IMR-90 (cell line): ENCODE data around the gene CDK10. TPM values are rescaled to one million over a fixed set of nuclear protein-coding genes. Genes with fewer than 3 reads are reported as not detected.

Experiments
- ATAC-seq: fragments of 200-7000 bp; cut with Tn5 transposase; 2 replicates; pipeline ENCODE4 v1.9.1; 2020; ENCODE audit warnings: low read depth, mild to moderate bottlenecking, moderate library complexity
- BruUV-seq: library from RNA; stranded (reverse); fragments of 400-500 nt; replicated peaks from 2 replicates; lab custom pipeline; 2021; lab: Mats Ljungman, UMichigan
- CTCF ChIA-PET: fragments of 300-600 bp; formaldehyde crosslinking; extraction: SDS; loops from one replicate; lab custom pipeline; 2021; ENCODE audit warnings: antibody characterized with exemption; lab: Yijun Ruan, JAX
- POLR2A ChIA-PET: fragments of 300-600 bp; sonication (Branson Sonifier 250); formaldehyde crosslinking; loops from one replicate; lab custom pipeline; 2022; ENCODE audit warnings: antibody characterized with exemption; ENCODE audit not compliant: unreplicated experiment; lab: Charles Lee
- DNase-seq: peaks from one replicate; pipeline ENCODE4 v3.0.0; 2013
- H2AFZ ChIP-seq: replicated peaks from 2 replicates; pipeline ENCODE3; 2013; ENCODE audit warnings: low read length, mild to moderate bottlenecking; ENCODE audit not compliant: poor library complexity
- H2AK5ac ChIP-seq: 2 replicates; pipeline ENCODE4 v1.6.1; 2013; ENCODE audit warnings: low read depth, low read length, inconsistent platforms
- H2AK9ac ChIP-seq: replicated peaks from 2 replicates; pipeline ENCODE3; 2013; ENCODE audit warnings: mild to moderate bottlenecking, low read depth, low read length, moderate library complexity; ENCODE audit not compliant: poor library complexity
- H2BK120ac ChIP-seq: 2 replicates; pipeline ENCODE4 v1.6.1; 2013; ENCODE audit warnings: low read depth, low read length, inconsistent platforms
- H2BK15ac ChIP-seq: 3 replicates; pipeline ENCODE4 v1.6.1; 2013; ENCODE audit warnings: low read depth, low read length, inconsistent platforms
- H2BK20ac ChIP-seq: 2 replicates; pipeline ENCODE4 v1.6.1; 2013; ENCODE audit warnings: low read depth, mild to moderate bottlenecking, inconsistent platforms, low read length, moderate library complexity
- H2BK5ac ChIP-seq: 2 replicates; pipeline ENCODE4 v1.6.1; 2013; ENCODE audit warnings: mild to moderate bottlenecking, low read depth, low read length, inconsistent platforms; ENCODE audit not compliant: poor library complexity, severe bottlenecking
- H3K14ac ChIP-seq: replicated peaks from 2 replicates; pipeline ENCODE4 v1.6.1; 2013; ENCODE audit warnings: low read depth, low read length, inconsistent platforms
- H3K18ac ChIP-seq: 2 replicates; pipeline ENCODE4 v1.6.1; 2013; ENCODE audit warnings: low read depth, low read length, control low read depth
- H3K23ac ChIP-seq: 2 replicates; pipeline ENCODE4 v1.6.1; 2013; ENCODE audit warnings: low read depth, low read length, inconsistent platforms
- H3K27ac ChIP-seq: 2 replicates; pipeline ENCODE4 v1.5.1; 2013; ENCODE audit warnings: mild to moderate bottlenecking, control low read depth, low read length; ENCODE audit not compliant: insufficient read depth
- H3K27me3 ChIP-seq: 2 replicates; pipeline ENCODE4 v1.6.1; 2013; ENCODE audit warnings: low read length; ENCODE audit not compliant: control insufficient read depth, insufficient read depth
- H3K36me3 ChIP-seq: 2 replicates; pipeline ENCODE4 v1.6.1; 2013; ENCODE audit warnings: low read length, mixed read lengths; ENCODE audit not compliant: control insufficient read depth, insufficient read depth
- H3K4ac ChIP-seq: 2 replicates; pipeline ENCODE4 v1.6.1; 2013; ENCODE audit warnings: low read depth, low read length, inconsistent platforms
- H3K4me1 ChIP-seq: 2 replicates; pipeline ENCODE4 v1.6.1; 2013; ENCODE audit warnings: low read length, mixed read lengths; ENCODE audit not compliant: control insufficient read depth, insufficient read depth
- H3K4me2 ChIP-seq: 2 replicates; pipeline ENCODE4 v1.6.1; 2013; ENCODE audit warnings: low read depth, mild to moderate bottlenecking, control low read depth, low read length, moderate library complexity
- H3K4me3 ChIP-seq: 2 replicates; pipeline ENCODE4 v1.5.1; 2013; ENCODE audit warnings: low read depth, mild to moderate bottlenecking, control low read depth, low read length, moderate library complexity; ENCODE audit not compliant: insufficient read depth
- H3K56ac ChIP-seq: 2 replicates; pipeline ENCODE4 v1.6.1; 2013; ENCODE audit warnings: low read length, inconsistent platforms; ENCODE audit not compliant: insufficient read depth; ENCODE audit errors: extremely low read depth
- H3K79me1 ChIP-seq, 2 experiments: 2 replicates each; pipeline ENCODE4 v1.6.1; 2013; ENCODE audit warnings: low read length in 2 of 2, inconsistent platforms in 1 of 2, low read depth in 1 of 2
- H3K9ac ChIP-seq: 2 replicates; pipeline ENCODE4 v1.6.1; 2013; ENCODE audit warnings: low read depth, low read length, control low read depth
- H3K9me1 ChIP-seq: 2 replicates; pipeline ENCODE4 v1.6.1; 2013; ENCODE audit warnings: low read length, inconsistent platforms; ENCODE audit not compliant: insufficient read depth
- H3K9me3 ChIP-seq: 2 replicates; pipeline ENCODE4 v1.6.1; 2013; ENCODE audit warnings: low read length; ENCODE audit not compliant: control insufficient read depth, insufficient read depth
- H4K20me1 ChIP-seq: 2 replicates; pipeline ENCODE4 v1.6.1; 2013; ENCODE audit warnings: low read length, inconsistent platforms; ENCODE audit not compliant: insufficient read depth
- H4K5ac ChIP-seq: 2 replicates; pipeline ENCODE4 v1.6.1; 2013; ENCODE audit warnings: mild to moderate bottlenecking, low read depth, low read length, control low read depth
- H4K8ac ChIP-seq, 2 experiments: 2 replicates each; pipeline ENCODE4 v1.6.1; 2013; ENCODE audit warnings: low read depth in 2 of 2, low read length in 2 of 2, control low read depth in 1 of 2, inconsistent platforms in 1 of 2
- H4K91ac ChIP-seq: 2 replicates; pipeline ENCODE4 v1.6.1; 2013; ENCODE audit warnings: low read depth, low read length, inconsistent platforms; ENCODE audit not compliant: insufficient read depth
- BHLHE40 ChIP-seq: fragments of 150-350 bp; IDR thresholded peaks from 2 replicates; pipeline ENCODE4 v1.6.1; 2016; ENCODE audit warnings: mild to moderate bottlenecking, low read depth, low read length
- CEBPB ChIP-seq: IDR thresholded peaks from 2 replicates; pipeline ENCODE4 v1.6.1; 2012; ENCODE audit warnings: low read depth, low read length, improper control_type of control experiment
- CHD1 ChIP-seq: IDR thresholded peaks from 2 replicates; pipeline ENCODE4 v1.6.1; 2012; ENCODE audit warnings: low read depth, low read length, improper control_type of control experiment
- CTCF ChIP-seq: conservative IDR thresholded peaks from 2 replicates; pipeline ENCODE4 v1.5.1; 2012; ENCODE audit warnings: mild to moderate bottlenecking, low read depth, low read length, improper control_type of control experiment
- ELK1 ChIP-seq: fragments of 150-350 bp; IDR thresholded peaks from 2 replicates; pipeline ENCODE4 v1.6.1; 2016; ENCODE audit warnings: low read depth, mild to moderate bottlenecking, low read length, moderate library complexity, borderline replicate concordance
- FOS ChIP-seq: fragments of 150-350 bp; IDR thresholded peaks from 2 replicates; pipeline ENCODE4 v1.6.1; 2016; ENCODE audit warnings: low read depth, low read length
- MAFK ChIP-seq: IDR thresholded peaks from 2 replicates; pipeline ENCODE4 v1.6.1; 2012; ENCODE audit warnings: low read depth, low read length, improper control_type of control experiment
- MAZ ChIP-seq: IDR thresholded peaks from 2 replicates; pipeline ENCODE4 v1.6.1; 2012; ENCODE audit warnings: low read depth, mild to moderate bottlenecking, low read length, improper control_type of control experiment, moderate library complexity, borderline replicate concordance
- MXI1 ChIP-seq: IDR thresholded peaks from 2 replicates; pipeline ENCODE4 v1.6.1; 2012; ENCODE audit warnings: low read depth, mild to moderate bottlenecking, low read length, moderate library complexity, borderline replicate concordance
- NFE2L2 ChIP-seq: fragments of 150-350 bp; IDR thresholded peaks from 2 replicates; pipeline ENCODE4 v1.6.1; 2016; ENCODE audit warnings: low read depth, mild to moderate bottlenecking, low read length
- POLR2A ChIP-seq: IDR thresholded peaks from 2 replicates; pipeline ENCODE4 v1.6.1; 2012; ENCODE audit warnings: mild to moderate bottlenecking, low read depth, low read length
- RAD21 ChIP-seq: IDR thresholded peaks from 2 replicates; pipeline ENCODE4 v1.6.1; 2012; ENCODE audit warnings: low read length, improper control_type of control experiment
- RCOR1 ChIP-seq: IDR thresholded peaks from 2 replicates; pipeline ENCODE4 v1.6.1; 2012; ENCODE audit warnings: mild to moderate bottlenecking, low read length, improper control_type of control experiment; ENCODE audit not compliant: insufficient replicate concordance
- RFX5 ChIP-seq: IDR thresholded peaks from 2 replicates; pipeline ENCODE4 v1.8.0; 2012; ENCODE audit warnings: low read depth, mild to moderate bottlenecking, low read length, moderate library complexity
- SMC3 ChIP-seq: fragments of 150-350 bp; IDR thresholded peaks from 2 replicates; pipeline ENCODE4 v1.6.1; 2016; ENCODE audit warnings: low read depth, mild to moderate bottlenecking, antibody characterized with exemption, low read length, moderate library complexity
- USF2 ChIP-seq: fragments of 150-350 bp; IDR thresholded peaks from 2 replicates; pipeline ENCODE4 v1.6.1; 2017; ENCODE audit warnings: mild to moderate bottlenecking, antibody characterized with exemption, low read length, low read depth
- WGBS, 2 experiments: methylation state at CpG; one replicate each; pipeline versions ENCODE4 v1.1.5 to v1.1.7; 2013; ENCODE audit warnings: missing lambda C conversion rate in 2 of 2; ENCODE audit not compliant: insufficient read length in 1 of 2; ENCODE audit errors: extremely low coverage in 2 of 2; 5-methylcytosine and 5-hydroxymethylcytosine counted together
- dilution Hi-C: fragments of 300-500 bp; cut with HindIII; formaldehyde crosslinking; loops from one replicate; pipeline ENCODE4 v1.14.3; 2018; ENCODE audit warnings: low sequenced_read_pairs; ENCODE audit not compliant: unreplicated experiment
- in situ Hi-C: fragments of 300-500 bp; cut with MboI; formaldehyde crosslinking; loops from 3 replicates; pipeline ENCODE4 v1.14.3; 2019; ENCODE audit warnings: low sequenced_read_pairs, inconsistent platforms, mixed read lengths
- intact Hi-C: fragments of 100-400 bp; cut with micrococcal nuclease; formaldehyde crosslinking; loops from 2 replicates; pipeline ENCODE4 v1.10.0; 2022
- polyA plus RNA-seq, 3 experiments: library from polyadenylated mRNA; depleted of rRNA; stranded (reverse); fragments of >200 nt; gene quantifications; 2 replicates each; pipeline ENCODE4 v1.2.3, GENCODE V29; 2012; ENCODE audit warnings: low replicate concordance in 1 of 3
- total RNA-seq: library from RNA; depleted of rRNA; stranded (reverse); fragments of >200 nt; gene quantifications from 2 replicates; pipeline ENCODE4 v1.2.3, GENCODE V29; 2012

CDK10 gene
- total and polyA plus RNA-seq, 2 of the 4 experiments (the other 2 are of a cell fraction), result 19.5 to 61.8 TPM

GRCh38 chr16:89704281-89704680 lies 17.8 kb downstream of the CDK10 start:
- peaks cover 15% of the 10 kb centered on the region for H4K20me1 ChIP-seq
- H3K9me1 ChIP-seq, result no peaks in the 10 kb centered on the region
- H3K4me2 ChIP-seq, result no peak overlapping the region
- H3K9me3 ChIP-seq, result no peaks in the 10 kb centered on the region
- no peak overlapping the region for H2BK15ac ChIP-seq
- H3K4me1 ChIP-seq, result peaks cover 11% of the 10 kb centered on the region
- no peak overlapping the region for H3K27ac ChIP-seq
- no peak overlapping the region for H4K8ac ChIP-seq
- no peak overlapping the region for H3K4ac ChIP-seq
- H3K79me1 ChIP-seq, result peaks cover 5 to 13% of the 10 kb centered on the region in 2 experiments; a peak in 2 of 4 replicates
- TF ChIP-seq CEBPB (no peak), BHLHE40 (no peak), MXI1 (no peak), CTCF (no peak), POLR2A (no peak), SMC3 (no peak), USF2 (no peak), ELK1 (no peak), FOS (no peak), RCOR1 (no peak), RFX5 (no peak), MAFK (no peak), CHD1 (no peak), MAZ (no peak), RAD21 (no peak), NFE2L2 (no peak)
- H3K36me3 ChIP-seq, result peaks cover 8% of the 10 kb centered on the region; the same call in 1 of the 2 replicates
- dilution Hi-C loops, result no loop called here
- ATAC-seq (no peak), DNase-seq (no peak)
- ChIA-PET POLR2A (no interaction called here), CTCF (interaction anchor here (1.3 kb wide), 1 partner anchor 10 kb away, joined by 6 read pairs; no protein-coding TSS in a partner anchor)
- in situ Hi-C loops, result no loop called here
- intact Hi-C loops, result no loop called here
- no peak overlapping the region for H2AK5ac ChIP-seq
- no peak overlapping the region for H3K4me3 ChIP-seq
- no peak overlapping the region for H2BK120ac ChIP-seq
- no peak overlapping the region for H2BK5ac ChIP-seq
- H3K23ac ChIP-seq, result no peak overlapping the region
- WGBS, 2 experiments, result 42% methylated on average over 7 of the region's 13 CpGs; no CpG with 5 or more reads in 1 of the 2 experiments
- H4K91ac ChIP-seq, result no peak overlapping the region
- H3K18ac ChIP-seq, result no peak overlapping the region
- H2BK20ac ChIP-seq, result no peak overlapping the region
- no TSS peak for BruUV-seq
- H3K27me3 ChIP-seq, result no peaks in the 10 kb centered on the region
- no peak overlapping the region for H4K5ac ChIP-seq
- no peak overlapping the region for H3K56ac ChIP-seq
- peak overlapping the region; percentile 43 for H2AFZ ChIP-seq
- peak overlapping the region; percentile 24 for H2AK9ac ChIP-seq
- no peak overlapping the region for H3K14ac ChIP-seq
- no peak overlapping the region for H3K9ac ChIP-seq
